Measurements from ENCODE around the gene HOXA2.

Gene HOXA2

GRCh38 chr7:27062946-27063345, 39.5 kb downstream of the HOXA2 start:
- H3K27ac Mint-ChIP-seq: no peak overlapping the region
- no peaks in the 10 kb centered on the region for H3K36me3 Mint-ChIP-seq (ENCODE audit: insufficient read depth)
- DNase-seq (no peak), ATAC-seq (replicated peaks) (no peak)
- H3K27me3 Mint-ChIP-seq: peaks cover 34 to 36% of the 10 kb centered on the region in 2 donors
- H3K4me3 Mint-ChIP-seq: no peak overlapping the region
- no peaks in the 10 kb centered on the region for H3K9me3 Mint-ChIP-seq
- H3K4me1 Mint-ChIP-seq (ENCODE audit: low read depth in 2 of 2): no peaks in the 10 kb centered on the region

- Mint-ChIP-seq H3K9me3 (no peaks in the 10 kb centered on the region), H3K36me3 (ENCODE audit: insufficient read depth) (no peaks in the 10 kb centered on the region), H3K27me3 (peaks cover 15% of the 10 kb centered on the region in 2 donors), H3K27ac (no peak overlapping the region), H3K4me3 (no peak overlapping the region), H3K4me1 (ENCODE audit: low read depth in 2 of 2) (no peaks in the 10 kb centered on the region)
- ATAC-seq (replicated peaks) (no peak), DNase-seq (no peak)
Measured at GRCh38 chr7:27053153-27053552, 49.3 kb downstream of the HOXA2 start.

GRCh38 chr7:27051451-27051850, 51.0 kb downstream of the HOXA2 start:
- no peak overlapping the region for H3K27ac Mint-ChIP-seq
- DNase-seq: no peak
- H3K4me3 Mint-ChIP-seq: no peak overlapping the region
- no peak for ATAC-seq (replicated peaks)
- H3K4me1 Mint-ChIP-seq (ENCODE audit: low read depth in 2 of 2): no peaks in the 10 kb centered on the region
- H3K27me3 Mint-ChIP-seq: no peaks in the 10 kb centered on the region
- no peaks in the 10 kb centered on the region for H3K9me3 Mint-ChIP-seq
- no peaks in the 10 kb centered on the region for H3K36me3 Mint-ChIP-seq (ENCODE audit: insufficient read depth)
